GM12892 (cell line): ENCODE measurements around the gene NHLRC4.

ENCODE experiments used
- POLR2A ChIP-seq: IDR thresholded peaks from 2 replicates; pipeline ENCODE4 v1.6.1; 2011; ENCODE audit warnings: low read depth, low read length, control low read depth
- POLR2AphosphoS5 ChIP-seq: IDR thresholded peaks from 2 replicates; pipeline ENCODE4 v1.6.1; 2011; ENCODE audit warnings: low read depth, low read length, control low read depth
- TAF1 ChIP-seq: IDR thresholded peaks from 2 replicates; pipeline ENCODE4 v1.6.1; 2011; ENCODE audit warnings: low read depth, mild to moderate bottlenecking, control low read depth, low read length, borderline replicate concordance

DNA sequence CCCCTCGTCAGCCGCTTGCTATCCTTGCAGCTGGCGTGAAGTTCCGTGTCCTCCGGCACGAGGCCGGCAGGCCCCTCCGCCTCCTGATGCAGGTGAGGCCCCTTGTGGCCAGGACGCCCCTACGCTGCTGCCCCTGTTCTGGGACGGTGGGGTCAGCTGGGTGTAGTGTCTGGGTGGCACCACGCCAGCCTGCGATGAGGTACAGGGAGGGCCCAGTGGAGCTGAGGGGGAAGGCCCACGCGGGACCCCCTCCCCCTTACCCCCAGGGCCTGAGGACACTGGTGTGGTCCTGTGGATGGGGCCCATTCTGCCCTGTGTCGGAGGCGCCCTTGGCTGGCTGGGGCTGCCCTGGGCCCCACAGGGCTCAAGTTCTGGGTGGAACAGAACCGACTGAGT lies 15.4 kb downstream of the NHLRC4 start:
- TF ChIP-seq POLR2AphosphoS5 (no peak), POLR2A (no peak), TAF1 (no peak)
